Erythroblast (primary cell): ENCODE data around the gene C10orf95.

Source experiments
- GATA1 ChIP-seq: IDR thresholded peaks from 2 replicates; pipeline ENCODE4 v1.6.1; 2011; ENCODE audit warnings: low read depth, mild to moderate bottlenecking, control low read depth, low read length, moderate library complexity
- POLR2A ChIP-seq: IDR thresholded peaks from 2 replicates; pipeline ENCODE4 v1.6.1; 2011; ENCODE audit warnings: mild to moderate bottlenecking, low read length

GRCh38 chr10:102457591-102458150 lies 6.3 kb upstream of the C10orf95 start:
- TF ChIP-seq POLR2A, result no peak
- no peak for TF ChIP-seq GATA1
